Mammary epithelial cell (primary cell): ENCODE data around the gene GRIFIN.
"Not testable (repeated sequence)": the region's sequence is repeated elsewhere in the genome, so short reads cannot be mapped to it uniquely, and the experiment has no call there.

Source experiments
- EZH2 ChIP-seq: IDR thresholded peaks from 2 replicates; pipeline ENCODE4 v1.6.1; 2012; ENCODE audit warnings: low read length, inconsistent platforms, borderline replicate concordance
- TF ChIP-seq, protein P1 (sequence below), 2 donors: IDR thresholded peaks in 1 of 2; conservative IDR thresholded peaks in 1 of 2; 2 replicates each; pipeline ENCODE4 v1.5.1; 2011 to 2012; ENCODE audit warnings: inconsistent platforms in 2 of 2, low read length in 2 of 2, mild to moderate bottlenecking in 2 of 2, control low read depth in 1 of 2, low read depth in 1 of 2; ENCODE audit not compliant: insufficient read depth in 1 of 2; ENCODE audit errors: extremely low read depth in 1 of 2

DNA sequence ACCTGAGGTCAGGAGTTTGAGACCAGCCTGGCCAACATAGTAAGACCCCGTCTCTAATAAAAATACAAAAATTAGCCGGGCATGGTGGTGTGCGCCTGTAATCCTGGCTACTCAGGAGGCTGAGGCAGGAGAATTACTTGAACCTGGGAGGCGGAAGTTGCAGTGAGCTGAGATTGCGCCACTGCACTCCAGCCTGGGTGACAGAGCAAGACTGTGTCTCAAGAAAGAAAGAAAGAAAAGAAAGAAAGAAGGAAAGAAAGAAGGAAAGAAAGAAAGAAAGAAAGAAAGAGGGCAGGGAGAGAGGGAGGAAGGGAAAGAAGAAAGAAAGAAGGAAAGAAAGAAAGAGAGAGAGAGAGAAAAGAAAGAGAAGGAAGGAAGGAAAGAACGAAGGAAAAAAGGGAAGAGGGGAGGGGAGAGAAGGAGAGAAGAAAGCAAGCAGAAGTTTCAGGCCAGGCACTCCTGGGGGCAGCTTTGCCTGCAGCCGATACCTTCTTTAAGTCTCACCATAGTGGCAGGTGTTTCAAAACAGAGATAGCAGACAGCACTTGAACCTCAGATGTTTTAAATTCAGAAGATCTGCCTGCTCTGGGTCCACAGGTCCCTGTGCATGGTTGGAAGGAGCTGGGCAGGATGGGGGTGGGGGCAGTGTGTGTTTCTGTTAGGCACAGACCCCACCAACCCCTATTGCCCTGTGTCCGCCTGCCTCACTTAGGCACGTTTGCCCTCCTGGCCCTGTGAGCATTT lies 6.6 kb downstream of the GRIFIN start:
- TF ChIP-seq, protein P1, sequence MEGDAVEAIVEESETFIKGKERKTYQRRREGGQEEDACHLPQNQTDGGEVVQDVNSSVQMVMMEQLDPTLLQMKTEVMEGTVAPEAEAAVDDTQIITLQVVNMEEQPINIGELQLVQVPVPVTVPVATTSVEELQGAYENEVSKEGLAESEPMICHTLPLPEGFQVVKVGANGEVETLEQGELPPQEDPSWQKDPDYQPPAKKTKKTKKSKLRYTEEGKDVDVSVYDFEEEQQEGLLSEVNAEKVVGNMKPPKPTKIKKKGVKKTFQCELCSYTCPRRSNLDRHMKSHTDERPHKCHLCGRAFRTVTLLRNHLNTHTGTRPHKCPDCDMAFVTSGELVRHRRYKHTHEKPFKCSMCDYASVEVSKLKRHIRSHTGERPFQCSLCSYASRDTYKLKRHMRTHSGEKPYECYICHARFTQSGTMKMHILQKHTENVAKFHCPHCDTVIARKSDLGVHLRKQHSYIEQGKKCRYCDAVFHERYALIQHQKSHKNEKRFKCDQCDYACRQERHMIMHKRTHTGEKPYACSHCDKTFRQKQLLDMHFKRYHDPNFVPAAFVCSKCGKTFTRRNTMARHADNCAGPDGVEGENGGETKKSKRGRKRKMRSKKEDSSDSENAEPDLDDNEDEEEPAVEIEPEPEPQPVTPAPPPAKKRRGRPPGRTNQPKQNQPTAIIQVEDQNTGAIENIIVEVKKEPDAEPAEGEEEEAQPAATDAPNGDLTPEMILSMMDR (conservative IDR thresholded peaks at IDR 0.05 in 1 of 2, IDR thresholded peaks at IDR 0.05 in 1 of 2; ENCODE audit: extremely low read depth in 1 of 2, insufficient read depth in 1 of 2, low read depth in 1 of 2, low read length in 2 of 2): not testable (repeated sequence)
- TF ChIP-seq EZH2: not testable (repeated sequence)
